SK-N-SH treated with all-trans-retinoic acid at 6 μM for 48 hours (cell line): ENCODE results near the gene USP7.

Source experiments
- CREB5 ChIP-seq: fragments of 250-450 bp; sonication (Bioruptor Pico); IDR thresholded peaks from 2 replicates; pipeline ENCODE4 v1.5.1; 2020; ENCODE audit warnings: low read depth, mild to moderate bottlenecking, moderate library complexity
- CSDC2 ChIP-seq: fragments of 250-450 bp; sonication (Bioruptor Pico); IDR thresholded peaks from 2 replicates; pipeline ENCODE4 v1.5.0; 2020; ENCODE audit warnings: mild to moderate bottlenecking, moderate library complexity
- CSRNP3 ChIP-seq: fragments of 250-450 bp; sonication (Bioruptor Pico); IDR thresholded peaks from 2 replicates; pipeline ENCODE4 v1.5.1; 2021; ENCODE audit warnings: mild to moderate bottlenecking, moderate library complexity
- ESRRG ChIP-seq: fragments of 250-450 bp; sonication (Bioruptor Pico); IDR thresholded peaks from 2 replicates; pipeline ENCODE4 v1.6.1; 2021; ENCODE audit warnings: mild to moderate bottlenecking
- PATZ1 ChIP-seq: fragments of 250-450 bp; sonication (Bioruptor Pico); IDR thresholded peaks from 2 replicates; pipeline ENCODE4 v1.8.0; 2020; ENCODE audit warnings: mild to moderate bottlenecking, moderate library complexity, borderline replicate concordance
- RARB ChIP-seq: fragments of 250-450 bp; sonication (Bioruptor Pico); IDR thresholded peaks from 2 replicates; pipeline ENCODE4 v1.8.0; 2021; ENCODE audit warnings: mild to moderate bottlenecking, moderate library complexity
- SNAI2 ChIP-seq: fragments of 250-450 bp; sonication (Bioruptor Pico); IDR thresholded peaks from 2 replicates; pipeline ENCODE4 v1.5.0; 2020; ENCODE audit warnings: mild to moderate bottlenecking, moderate library complexity
- TCF4 ChIP-seq: fragments of 250-450 bp; sonication (Bioruptor Pico); IDR thresholded peaks from 2 replicates; pipeline ENCODE4 v1.8.0; 2021; ENCODE audit warnings: mild to moderate bottlenecking, moderate library complexity, borderline replicate concordance
- TOX ChIP-seq: fragments of 250-450 bp; sonication (Bioruptor Pico); IDR thresholded peaks from 2 replicates; pipeline ENCODE4 v1.8.0; 2021; ENCODE audit warnings: mild to moderate bottlenecking, moderate library complexity, borderline replicate concordance
- TSHZ2 ChIP-seq: fragments of 250-450 bp; sonication (Bioruptor Pico); IDR thresholded peaks from 2 replicates; pipeline ENCODE4 v1.5.0; 2020; ENCODE audit warnings: mild to moderate bottlenecking, moderate library complexity
- ZFP3 ChIP-seq: fragments of 250-450 bp; sonication (Bioruptor Pico); IDR thresholded peaks from 2 replicates; pipeline ENCODE4 v1.5.0; 2020; ENCODE audit warnings: mild to moderate bottlenecking, moderate library complexity
- ZFP30 ChIP-seq: fragments of 450-650 bp; formaldehyde crosslinking; IDR thresholded peaks from 2 replicates; pipeline ENCODE4 v1.5.0; 2022; ENCODE audit warnings: mild to moderate bottlenecking, moderate library complexity

- TF ChIP-seq CSRNP3 (CRISPR knock-in tag): no peak
- TF ChIP-seq CREB5 (CRISPR knock-in tag): no peak
- no peak for TF ChIP-seq TSHZ2
- no peak for TF ChIP-seq RARB (CRISPR knock-in tag)
- no peak for TF ChIP-seq SNAI2 (CRISPR knock-in tag)
- TF ChIP-seq ESRRG (CRISPR knock-in tag): no peak
- no peak for TF ChIP-seq ZFP3 (CRISPR knock-in tag)
- no peak for TF ChIP-seq TOX (CRISPR knock-in tag)
- TF ChIP-seq PATZ1 (CRISPR knock-in tag): no peak
- TF ChIP-seq ZFP30 (CRISPR knock-in tag): no peak
- TF ChIP-seq TCF4 (CRISPR knock-in tag): no peak
- TF ChIP-seq CSDC2: no peak
These were observed 111.8 kb downstream of the USP7 start for GRCh38 chr16:8851761-8852403.
